ENCODE measurements around the gene SOBP.

DNA sequence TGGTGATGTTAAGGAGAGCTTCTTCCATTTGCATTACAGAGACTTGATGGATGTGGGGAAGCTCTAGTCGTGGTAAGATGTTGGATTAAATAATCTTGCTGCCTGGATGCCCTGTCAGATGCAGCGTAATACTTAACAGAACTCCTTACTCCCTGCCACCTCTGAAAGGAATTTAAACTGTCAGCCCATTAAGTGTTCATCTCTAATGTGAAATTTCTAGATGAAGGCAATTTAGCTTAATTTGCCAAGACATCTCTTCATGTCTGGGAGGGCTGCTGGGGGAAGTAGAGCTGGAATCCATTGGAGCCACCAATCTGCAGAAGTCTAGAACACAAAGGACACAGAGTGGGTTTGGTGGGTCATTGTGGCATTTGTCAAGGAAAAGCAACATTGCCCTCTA lies 64.4 kb downstream of the SOBP start:
- no peak for TF ChIP-seq POLR2A (IDR thresholded peaks at IDR 0.05)
- TF ChIP-seq, protein P1, sequence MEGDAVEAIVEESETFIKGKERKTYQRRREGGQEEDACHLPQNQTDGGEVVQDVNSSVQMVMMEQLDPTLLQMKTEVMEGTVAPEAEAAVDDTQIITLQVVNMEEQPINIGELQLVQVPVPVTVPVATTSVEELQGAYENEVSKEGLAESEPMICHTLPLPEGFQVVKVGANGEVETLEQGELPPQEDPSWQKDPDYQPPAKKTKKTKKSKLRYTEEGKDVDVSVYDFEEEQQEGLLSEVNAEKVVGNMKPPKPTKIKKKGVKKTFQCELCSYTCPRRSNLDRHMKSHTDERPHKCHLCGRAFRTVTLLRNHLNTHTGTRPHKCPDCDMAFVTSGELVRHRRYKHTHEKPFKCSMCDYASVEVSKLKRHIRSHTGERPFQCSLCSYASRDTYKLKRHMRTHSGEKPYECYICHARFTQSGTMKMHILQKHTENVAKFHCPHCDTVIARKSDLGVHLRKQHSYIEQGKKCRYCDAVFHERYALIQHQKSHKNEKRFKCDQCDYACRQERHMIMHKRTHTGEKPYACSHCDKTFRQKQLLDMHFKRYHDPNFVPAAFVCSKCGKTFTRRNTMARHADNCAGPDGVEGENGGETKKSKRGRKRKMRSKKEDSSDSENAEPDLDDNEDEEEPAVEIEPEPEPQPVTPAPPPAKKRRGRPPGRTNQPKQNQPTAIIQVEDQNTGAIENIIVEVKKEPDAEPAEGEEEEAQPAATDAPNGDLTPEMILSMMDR (IDR thresholded peaks at IDR 0.05 in 4 of 5, conservative IDR thresholded peaks at IDR 0.05 in 1 of 5): no peak

All from gastrocnemius medialis (tissue), 4 donors.